Fibroblast of lung (primary cell): ENCODE measurements around the gene CFAP92.

Experiments used
- CTCF ChIP-seq, 2 donors: IDR thresholded peaks in 1 of 2; conservative IDR thresholded peaks in 1 of 2; 1 replicate in 1 of 2; 2 replicates in 1 of 2; pipeline ENCODE4 v1.5.1; 2011 to 2012; ENCODE audit warnings: low read length in 2 of 2, control low read depth in 1 of 2, inconsistent platforms in 1 of 2, low read depth in 1 of 2, mild to moderate bottlenecking in 1 of 2
- EZH2 ChIP-seq: IDR thresholded peaks from 2 replicates; pipeline ENCODE4 v1.5.1; 2012; ENCODE audit warnings: low read length, control low read depth, mild to moderate bottlenecking; ENCODE audit errors: missing control alignments

- TF ChIP-seq CTCF (conservative IDR thresholded peaks at IDR 0.05 in 1 of 2, IDR thresholded peaks at IDR 0.05 in 1 of 2; ENCODE audit: low read depth in 1 of 2, low read length in 2 of 2), result peak in 1 of 2 donors; percentile 32
- TF ChIP-seq EZH2, result no peak
Measured at GRCh38 chr3:128863560-128863959, 130.3 kb downstream of the CFAP92 start.
